Neural progenitor cell (in vitro differentiated cells): ENCODE data around the gene OVOL2. TPM values are rescaled to one million over a fixed set of nuclear protein-coding genes. Genes with fewer than 3 reads are reported as not detected.

ENCODE experiments used
- DNase-seq: peaks from one replicate; pipeline ENCODE4 v3.0.0-alpha.2; 2016; ENCODE audit warnings: low spot score
- H2AFZ ChIP-seq: fragments of 200-600 bp; sonication (generic); replicated peaks from 2 replicates; pipeline ENCODE4 v1.6.1; 2016; ENCODE audit warnings: antibody characterized with exemption
- H3F3A ChIP-seq: fragments of 200-600 bp; sonication (generic); 2 replicates; pipeline ENCODE4 v1.6.1; 2016; ENCODE audit warnings: antibody characterized with exemption, low read depth
- H3K27ac ChIP-seq: fragments of 200-600 bp; sonication (generic); 2 replicates; pipeline ENCODE4 v1.5.1; 2016; ENCODE audit warnings: mild to moderate bottlenecking
- H3K27me3 ChIP-seq: fragments of 200-600 bp; sonication (generic); 2 replicates; pipeline ENCODE4 v1.6.1; 2016; ENCODE audit warnings: mild to moderate bottlenecking, moderate library complexity
- H3K36me3 ChIP-seq: fragments of 200-600 bp; sonication (generic); 2 replicates; pipeline ENCODE4 v1.5.1; 2016
- H3K4me1 ChIP-seq: fragments of 200-600 bp; sonication (generic); 2 replicates; pipeline ENCODE4 v1.6.1; 2016; ENCODE audit warnings: mixed run types
- H3K4me2 ChIP-seq: fragments of 200-600 bp; sonication (generic); 2 replicates; pipeline ENCODE4 v1.6.1; 2016
- H3K4me3 ChIP-seq: fragments of 200-600 bp; sonication (generic); 2 replicates; pipeline ENCODE4 v1.5.1; 2016
- H3K79me2 ChIP-seq: fragments of 200-600 bp; sonication (generic); 2 replicates; pipeline ENCODE4 v1.6.1; 2016; ENCODE audit warnings: low read depth
- H3K9ac ChIP-seq: fragments of 200-600 bp; sonication (generic); 2 replicates; pipeline ENCODE4 v1.6.1; 2016
- H3K9me3 ChIP-seq: fragments of 200-600 bp; sonication (generic); 2 replicates; pipeline ENCODE4 v1.5.1; 2016; ENCODE audit warnings: low read depth
- H4K20me1 ChIP-seq: fragments of 200-600 bp; sonication (generic); 2 replicates; pipeline ENCODE4 v1.6.1; 2016; ENCODE audit warnings: low read depth
- H3K27ac Mint-ChIP-seq: 3 replicates; pipeline ENCODE4 v1.8.0; 2021; ENCODE audit warnings: mixed read lengths
- H3K27me3 Mint-ChIP-seq: 2 replicates; pipeline ENCODE4 v1.8.0; 2022; ENCODE audit warnings: low read depth, mild to moderate bottlenecking, inconsistent platforms, moderate library complexity, mixed read lengths; ENCODE audit not compliant: insufficient read depth
- H3K36me3 Mint-ChIP-seq: 3 replicates; pipeline ENCODE4 v1.8.0; 2021; ENCODE audit warnings: mixed read lengths
- H3K4me1 Mint-ChIP-seq: 3 replicates; pipeline ENCODE4 v1.8.0; 2021; ENCODE audit warnings: mixed read lengths
- H3K4me3 Mint-ChIP-seq: 3 replicates; pipeline ENCODE4 v1.8.0; 2021; ENCODE audit warnings: mild to moderate bottlenecking, moderate library complexity, mixed read lengths
- H3K9me3 Mint-ChIP-seq: 3 replicates; pipeline ENCODE4 v1.8.0; 2020; ENCODE audit warnings: mixed read lengths
- EZH2 ChIP-seq: fragments of 200-600 bp; sonication (generic); IDR thresholded peaks from 2 replicates; pipeline ENCODE4 v1.6.1; 2017; ENCODE audit warnings: antibody characterized with exemption, mild to moderate bottlenecking, moderate library complexity
- EZH2phosphoT487 ChIP-seq: fragments of 200-600 bp; sonication (generic); IDR thresholded peaks from 2 replicates; pipeline ENCODE4 v1.6.1; 2017; ENCODE audit warnings: antibody characterized with exemption
- total RNA-seq: library from RNA; depleted of rRNA; stranded (reverse); fragments of >200 nt; gene quantifications from 2 replicates; pipeline ENCODE4 v1.2.3, GENCODE V29; 2015; ENCODE audit warnings: low replicate concordance
- TF ChIP-seq, protein P1 (sequence below): fragments of 200-600 bp; sonication (generic); IDR thresholded peaks from 2 replicates; pipeline ENCODE4 v1.5.1; 2017; ENCODE audit warnings: antibody characterized with exemption, mild to moderate bottlenecking

The OVOL2 gene
- total RNA-seq, 1 donor from 2014 or later = 0.62 TPM

DNA sequence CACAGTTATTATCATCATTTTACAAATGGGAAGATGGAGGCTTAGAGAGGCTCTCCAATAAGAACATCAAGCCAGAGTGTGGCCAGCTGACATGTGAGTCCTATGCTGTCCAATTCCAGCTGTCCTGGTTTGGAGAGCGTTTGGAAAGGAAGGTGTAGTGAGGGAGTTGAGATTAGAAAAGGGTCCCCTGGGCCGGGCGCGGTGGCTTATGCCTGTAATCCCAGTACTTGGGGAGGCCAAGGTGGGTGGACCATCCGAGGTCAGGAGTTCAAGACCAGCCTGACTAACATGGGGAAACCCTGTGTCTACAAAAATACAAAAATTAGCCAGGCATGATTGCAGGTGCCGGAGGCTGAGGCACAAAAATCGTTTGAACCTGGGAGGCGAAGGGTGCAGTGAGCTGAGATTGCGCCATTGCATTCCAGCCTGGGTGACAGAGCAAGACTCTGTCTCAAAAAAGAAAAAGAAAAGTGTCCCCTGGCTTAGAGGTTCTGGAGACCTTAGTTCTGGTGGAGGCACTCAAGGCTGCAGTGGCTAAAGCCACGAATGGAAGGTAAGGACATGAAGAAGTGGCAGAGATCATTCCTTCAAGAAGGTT lies 22.1 kb upstream of the OVOL2 start:
- Histone ChIP-seq H3K79me2 (no peaks in the 10 kb centered on the region), H3K4me2 (no peak overlapping the region), H3K27ac (no peak overlapping the region), H3K36me3 (no peaks in the 10 kb centered on the region), H3K4me3 (no peak overlapping the region), H3K9ac (no peak overlapping the region), H3K9me3 (no peaks in the 10 kb centered on the region), H2AFZ (no peak overlapping the region), H3K27me3 (no peaks in the 10 kb centered on the region), H3F3A (no peaks in the 10 kb centered on the region), H4K20me1 (no peaks in the 10 kb centered on the region), H3K4me1 (no peaks in the 10 kb centered on the region)
- no peaks in the 10 kb centered on the region for H3K4me1 Mint-ChIP-seq
- TF ChIP-seq, protein P1, sequence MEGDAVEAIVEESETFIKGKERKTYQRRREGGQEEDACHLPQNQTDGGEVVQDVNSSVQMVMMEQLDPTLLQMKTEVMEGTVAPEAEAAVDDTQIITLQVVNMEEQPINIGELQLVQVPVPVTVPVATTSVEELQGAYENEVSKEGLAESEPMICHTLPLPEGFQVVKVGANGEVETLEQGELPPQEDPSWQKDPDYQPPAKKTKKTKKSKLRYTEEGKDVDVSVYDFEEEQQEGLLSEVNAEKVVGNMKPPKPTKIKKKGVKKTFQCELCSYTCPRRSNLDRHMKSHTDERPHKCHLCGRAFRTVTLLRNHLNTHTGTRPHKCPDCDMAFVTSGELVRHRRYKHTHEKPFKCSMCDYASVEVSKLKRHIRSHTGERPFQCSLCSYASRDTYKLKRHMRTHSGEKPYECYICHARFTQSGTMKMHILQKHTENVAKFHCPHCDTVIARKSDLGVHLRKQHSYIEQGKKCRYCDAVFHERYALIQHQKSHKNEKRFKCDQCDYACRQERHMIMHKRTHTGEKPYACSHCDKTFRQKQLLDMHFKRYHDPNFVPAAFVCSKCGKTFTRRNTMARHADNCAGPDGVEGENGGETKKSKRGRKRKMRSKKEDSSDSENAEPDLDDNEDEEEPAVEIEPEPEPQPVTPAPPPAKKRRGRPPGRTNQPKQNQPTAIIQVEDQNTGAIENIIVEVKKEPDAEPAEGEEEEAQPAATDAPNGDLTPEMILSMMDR = no peak
- no peak for TF ChIP-seq EZH2
- H3K9me3 Mint-ChIP-seq = peaks cover 3% of the 10 kb centered on the region
- H3K27ac Mint-ChIP-seq = no peak overlapping the region
- H3K36me3 Mint-ChIP-seq = no peaks in the 10 kb centered on the region
- H3K4me3 Mint-ChIP-seq = no peak overlapping the region
- DNase-seq = no peak
- peaks cover 4% of the 10 kb centered on the region for H3K27me3 Mint-ChIP-seq

DNA sequence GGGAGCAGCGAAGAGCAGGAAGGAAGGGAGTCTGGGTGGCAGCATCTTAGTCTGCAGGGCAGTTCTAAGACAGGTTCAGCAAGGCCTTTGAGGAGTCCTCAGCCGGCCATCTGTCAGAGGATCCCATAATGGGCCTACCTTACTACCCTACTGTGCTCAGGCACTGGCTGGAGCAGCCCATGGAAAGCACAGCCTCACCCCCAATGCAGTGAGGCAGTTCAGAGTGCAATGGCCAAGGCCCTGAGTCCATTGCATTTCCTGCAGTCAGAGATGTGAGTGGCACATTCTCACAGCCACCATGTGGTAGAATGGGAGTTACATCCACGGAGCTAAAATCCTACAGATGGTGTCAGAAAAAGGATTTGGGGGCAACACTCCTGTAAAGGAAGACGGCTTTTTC lies 19.4 kb upstream of the OVOL2 start:
- TF ChIP-seq EZH2phosphoT487 (no peak), EZH2 (no peak)
- TF ChIP-seq, protein P1 = no peak
- no peak overlapping the region for H3K27ac ChIP-seq
- peaks cover 8% of the 10 kb centered on the region for H3K27me3 Mint-ChIP-seq
- H3K9ac ChIP-seq = no peak overlapping the region
- H3K27me3 ChIP-seq = no peaks in the 10 kb centered on the region
- no peaks in the 10 kb centered on the region for H3K9me3 Mint-ChIP-seq
- no peaks in the 10 kb centered on the region for H3K79me2 ChIP-seq
- H3K9me3 ChIP-seq = no peaks in the 10 kb centered on the region
- no peaks in the 10 kb centered on the region for H4K20me1 ChIP-seq
- H3F3A ChIP-seq = no peaks in the 10 kb centered on the region
- H3K36me3 ChIP-seq = no peaks in the 10 kb centered on the region
- H3K36me3 Mint-ChIP-seq = no peaks in the 10 kb centered on the region
- no peak overlapping the region for H3K4me2 ChIP-seq
- no peaks in the 10 kb centered on the region for H3K4me1 Mint-ChIP-seq
- no peak overlapping the region for H3K4me3 ChIP-seq
- H3K27ac Mint-ChIP-seq = no peak overlapping the region
- no peak overlapping the region for H3K4me3 Mint-ChIP-seq
- H3K4me1 ChIP-seq = no peaks in the 10 kb centered on the region
- no peak for DNase-seq
- peak overlapping the region; percentile 42 for H2AFZ ChIP-seq

DNA sequence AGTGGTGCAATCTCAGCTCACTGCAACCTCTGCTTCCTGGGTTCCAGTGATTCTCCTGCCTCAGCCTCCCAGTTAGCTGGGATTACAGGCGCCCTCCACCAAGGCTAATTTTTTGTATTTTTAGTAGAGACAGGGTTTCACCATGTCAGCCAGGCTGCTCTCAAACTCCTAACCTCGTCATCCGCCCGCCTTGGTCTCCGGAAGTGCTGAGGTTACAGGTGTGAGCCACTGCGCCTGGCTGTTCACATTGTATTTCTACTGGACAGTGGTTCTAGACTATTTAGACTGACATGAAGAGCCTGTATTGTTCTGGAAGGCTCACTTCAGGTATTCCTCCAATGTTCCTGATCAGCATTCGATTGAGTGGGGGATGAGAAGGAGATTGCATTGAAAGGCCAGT lies 14.8 kb upstream of the OVOL2 start:
- no peaks in the 10 kb centered on the region for H3K36me3 Mint-ChIP-seq
- H3K79me2 ChIP-seq = no peaks in the 10 kb centered on the region
- H3K4me2 ChIP-seq = no peak overlapping the region
- H4K20me1 ChIP-seq = no peaks in the 10 kb centered on the region
- H3K9me3 Mint-ChIP-seq = no peaks in the 10 kb centered on the region
- TF ChIP-seq EZH2phosphoT487 (no peak), EZH2 (no peak)
- TF ChIP-seq, protein P1 = no peak
- no peak overlapping the region for H3K4me3 ChIP-seq
- no peaks in the 10 kb centered on the region for H3F3A ChIP-seq
- no peaks in the 10 kb centered on the region for H3K9me3 ChIP-seq
- H3K36me3 ChIP-seq = no peaks in the 10 kb centered on the region
- no peaks in the 10 kb centered on the region for H3K4me1 ChIP-seq
- no peak overlapping the region for H2AFZ ChIP-seq
- H3K4me1 Mint-ChIP-seq = no peaks in the 10 kb centered on the region
- no peak overlapping the region for H3K27ac Mint-ChIP-seq
- peaks cover 6% of the 10 kb centered on the region for H3K27me3 Mint-ChIP-seq
- no peak overlapping the region for H3K9ac ChIP-seq
- DNase-seq = no peak
- no peak overlapping the region for H3K27ac ChIP-seq
- no peaks in the 10 kb centered on the region for H3K27me3 ChIP-seq
- H3K4me3 Mint-ChIP-seq = no peak overlapping the region
